Measurements from ENCODE around the gene SMCO4. TPM values are rescaled to one million over a fixed set of nuclear protein-coding genes. Genes with fewer than 3 reads are reported as not detected.

Gene SMCO4
- total RNA-seq, 1 donor from 2014 or later: 35.1 TPM

DNA sequence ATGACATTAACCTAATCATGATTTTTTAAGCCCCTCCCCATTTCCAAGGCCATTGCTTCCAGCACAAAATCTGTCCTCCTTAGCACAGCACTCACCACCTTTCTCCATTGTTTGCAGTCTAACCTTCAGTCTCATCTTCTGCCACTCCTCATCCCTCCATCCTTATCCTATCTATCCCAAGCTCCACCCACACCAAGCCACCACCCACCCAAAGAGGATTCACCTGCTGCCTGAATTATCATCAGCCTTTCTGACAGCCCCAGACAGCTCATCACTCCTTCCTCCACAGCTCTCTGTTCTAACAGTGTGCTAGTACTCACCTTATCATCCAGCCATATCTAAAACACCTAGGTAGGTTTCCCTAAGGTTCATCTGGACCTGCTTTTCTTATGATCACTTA lies 20.7 kb upstream of the SMCO4 start:
- no peak overlapping the region for H3K4me2 ChIP-seq
- H3K9ac ChIP-seq: no peak overlapping the region
- H2AFZ ChIP-seq (replicated peaks): no peak overlapping the region
- H4K20me1 ChIP-seq (ENCODE audit: low read depth): no peaks in the 10 kb centered on the region
- TF ChIP-seq EZH2 (IDR thresholded peaks at IDR 0.05): no peak
- no peak for TF ChIP-seq EZH2phosphoT487 (IDR thresholded peaks at IDR 0.05)
- TF ChIP-seq, protein P1, sequence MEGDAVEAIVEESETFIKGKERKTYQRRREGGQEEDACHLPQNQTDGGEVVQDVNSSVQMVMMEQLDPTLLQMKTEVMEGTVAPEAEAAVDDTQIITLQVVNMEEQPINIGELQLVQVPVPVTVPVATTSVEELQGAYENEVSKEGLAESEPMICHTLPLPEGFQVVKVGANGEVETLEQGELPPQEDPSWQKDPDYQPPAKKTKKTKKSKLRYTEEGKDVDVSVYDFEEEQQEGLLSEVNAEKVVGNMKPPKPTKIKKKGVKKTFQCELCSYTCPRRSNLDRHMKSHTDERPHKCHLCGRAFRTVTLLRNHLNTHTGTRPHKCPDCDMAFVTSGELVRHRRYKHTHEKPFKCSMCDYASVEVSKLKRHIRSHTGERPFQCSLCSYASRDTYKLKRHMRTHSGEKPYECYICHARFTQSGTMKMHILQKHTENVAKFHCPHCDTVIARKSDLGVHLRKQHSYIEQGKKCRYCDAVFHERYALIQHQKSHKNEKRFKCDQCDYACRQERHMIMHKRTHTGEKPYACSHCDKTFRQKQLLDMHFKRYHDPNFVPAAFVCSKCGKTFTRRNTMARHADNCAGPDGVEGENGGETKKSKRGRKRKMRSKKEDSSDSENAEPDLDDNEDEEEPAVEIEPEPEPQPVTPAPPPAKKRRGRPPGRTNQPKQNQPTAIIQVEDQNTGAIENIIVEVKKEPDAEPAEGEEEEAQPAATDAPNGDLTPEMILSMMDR (IDR thresholded peaks at IDR 0.05): no peak
- H3K4me1 ChIP-seq: no peaks in the 10 kb centered on the region
- no peaks in the 10 kb centered on the region for H3K36me3 ChIP-seq
- no peak overlapping the region for H3K27ac ChIP-seq
- H3K27me3 Mint-ChIP-seq (ENCODE audit: insufficient read depth, low read depth): no peaks in the 10 kb centered on the region
- no peaks in the 10 kb centered on the region for H3K79me2 ChIP-seq (ENCODE audit: low read depth)
- peaks cover 3% of the 10 kb centered on the region for H3K4me1 Mint-ChIP-seq
- no peak overlapping the region for H3K4me3 Mint-ChIP-seq
- no peaks in the 10 kb centered on the region for H3K27me3 ChIP-seq
- H3F3A ChIP-seq (ENCODE audit: low read depth): no peaks in the 10 kb centered on the region
- no peaks in the 10 kb centered on the region for H3K9me3 ChIP-seq (ENCODE audit: low read depth)
- DNase-seq (ENCODE audit: low spot score): no peak
- no peaks in the 10 kb centered on the region for H3K9me3 Mint-ChIP-seq
- H3K36me3 Mint-ChIP-seq: no peaks in the 10 kb centered on the region
- H3K4me3 ChIP-seq: no peak overlapping the region
- H3K27ac Mint-ChIP-seq: no peak overlapping the region

DNA sequence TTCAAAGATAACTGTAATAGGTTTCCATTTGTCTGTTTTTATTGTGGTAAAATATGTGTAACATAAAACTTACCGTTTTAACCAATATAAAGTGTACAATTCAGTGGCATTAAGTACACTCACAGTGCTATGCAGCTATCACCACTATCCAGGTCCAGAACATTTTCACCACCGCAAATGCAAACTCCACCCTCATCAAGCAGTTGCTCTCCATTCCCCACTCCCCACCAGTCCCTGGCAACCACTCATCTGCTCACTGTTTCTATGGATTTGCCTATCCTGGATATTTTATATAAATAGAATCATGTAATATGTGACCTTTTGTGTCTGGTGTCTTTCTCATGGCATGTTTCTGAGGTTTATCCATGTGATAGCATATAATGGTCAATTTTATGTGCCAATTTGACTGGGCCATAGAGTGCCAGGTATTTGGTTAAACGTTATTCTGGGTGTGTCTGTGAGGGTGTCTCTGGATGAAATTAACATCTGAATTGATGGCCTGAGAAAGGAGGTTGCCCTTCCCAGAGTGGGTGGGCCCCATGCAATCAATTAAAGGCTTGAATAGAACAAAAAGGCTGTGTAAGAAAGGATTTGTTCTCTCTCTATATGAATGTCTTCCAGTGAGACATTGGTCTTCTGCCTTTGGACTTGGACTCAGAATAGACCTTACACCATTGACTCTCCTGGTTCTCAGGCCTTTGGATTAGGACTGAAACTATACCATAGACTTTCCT lies 17.2 kb upstream of the SMCO4 start:
- no peaks in the 10 kb centered on the region for H3K36me3 Mint-ChIP-seq
- no peak overlapping the region for H3K27ac ChIP-seq
- H3K4me2 ChIP-seq: no peak overlapping the region
- H3K4me1 ChIP-seq: no peaks in the 10 kb centered on the region
- no peaks in the 10 kb centered on the region for H4K20me1 ChIP-seq (ENCODE audit: low read depth)
- H3K9me3 Mint-ChIP-seq: no peaks in the 10 kb centered on the region
- no peaks in the 10 kb centered on the region for H3K27me3 ChIP-seq
- H2AFZ ChIP-seq (replicated peaks): no peak overlapping the region
- peaks cover 3% of the 10 kb centered on the region for H3K4me1 Mint-ChIP-seq
- H3F3A ChIP-seq (ENCODE audit: low read depth): no peaks in the 10 kb centered on the region
- DNase-seq (ENCODE audit: low spot score): no peak
- H3K9me3 ChIP-seq (ENCODE audit: low read depth): no peaks in the 10 kb centered on the region
- no peak overlapping the region for H3K9ac ChIP-seq
- H3K79me2 ChIP-seq (ENCODE audit: low read depth): no peaks in the 10 kb centered on the region
- H3K4me3 Mint-ChIP-seq: no peak overlapping the region
- H3K27ac Mint-ChIP-seq: no peak overlapping the region
- TF ChIP-seq EZH2 (IDR thresholded peaks at IDR 0.05): no peak
- TF ChIP-seq, protein P1 (IDR thresholded peaks at IDR 0.05): no peak
- TF ChIP-seq EZH2phosphoT487 (IDR thresholded peaks at IDR 0.05): no peak
- H3K36me3 ChIP-seq: no peaks in the 10 kb centered on the region
- no peaks in the 10 kb centered on the region for H3K27me3 Mint-ChIP-seq (ENCODE audit: insufficient read depth, low read depth)
- no peak overlapping the region for H3K4me3 ChIP-seq

DNA sequence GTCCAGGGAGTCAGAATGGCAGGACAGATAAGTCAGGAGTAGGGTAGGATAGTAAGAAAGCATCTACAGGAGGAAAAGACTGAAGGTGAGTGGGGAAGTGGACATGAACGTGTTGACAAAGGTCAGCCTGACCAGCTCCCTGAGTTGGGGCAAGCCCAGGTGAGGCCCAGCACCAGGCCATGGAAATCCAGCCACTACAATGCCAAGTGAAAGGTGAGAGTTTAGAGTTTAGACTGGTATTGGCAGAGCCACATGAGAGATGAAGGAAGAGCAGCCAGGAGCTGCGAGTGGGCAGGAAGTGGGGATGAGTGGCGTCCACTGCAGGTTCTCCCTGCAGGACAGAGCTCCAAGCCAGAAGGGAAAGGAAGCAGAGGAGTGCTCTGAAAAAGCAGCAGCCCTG lies 16.5 kb upstream of the SMCO4 start:
- no peaks in the 10 kb centered on the region for H4K20me1 ChIP-seq (ENCODE audit: low read depth)
- H3K27ac Mint-ChIP-seq: no peak overlapping the region

More for the DNA sequence above, 16.5 kb upstream of the SMCO4 start:
- Mint-ChIP-seq H3K4me1 (peaks cover 3% of the 10 kb centered on the region), H3K9me3 (no peaks in the 10 kb centered on the region), H3K27me3 (ENCODE audit: insufficient read depth, low read depth) (peaks cover 3% of the 10 kb centered on the region), H3K4me3 (no peak overlapping the region), H3K36me3 (no peaks in the 10 kb centered on the region)
- TF ChIP-seq EZH2phosphoT487 (IDR thresholded peaks at IDR 0.05): no peak
- TF ChIP-seq, protein P1 (IDR thresholded peaks at IDR 0.05): no peak
- TF ChIP-seq EZH2 (IDR thresholded peaks at IDR 0.05): no peak
- Histone ChIP-seq H3K4me3 (no peak overlapping the region), H3K4me1 (no peaks in the 10 kb centered on the region), H3K36me3 (no peaks in the 10 kb centered on the region), H3F3A (ENCODE audit: low read depth) (no peaks in the 10 kb centered on the region), H3K9me3 (ENCODE audit: low read depth) (no peaks in the 10 kb centered on the region), H3K9ac (no peak overlapping the region), H3K27ac (no peak overlapping the region), H3K79me2 (ENCODE audit: low read depth) (no peaks in the 10 kb centered on the region), H3K27me3 (no peaks in the 10 kb centered on the region), H2AFZ (replicated peaks) (no peak overlapping the region), H3K4me2 (no peak overlapping the region)
- no peak for DNase-seq (ENCODE audit: low spot score)
